A172 (cell line): ENCODE data around the gene MSH5. TPM values are rescaled to one million over a fixed set of nuclear protein-coding genes. Genes with fewer than 3 reads are reported as not detected.

Source experiments
- DNase-seq: peaks from one replicate; pipeline ENCODE4 v3.0.0-alpha.2; 2015; ENCODE audit warnings: low spot score
- total RNA-seq: library from RNA; depleted of rRNA; stranded (reverse); fragments of >200 nt; shearing (Covaris generic); gene quantifications from 2 replicates; pipeline ENCODE4 v1.2.3, GENCODE V29; 2014

MSH5 gene
- total RNA-seq, 1 experiment from 2014 or later, result 6.1 TPM

- DNase-seq, result peak; percentile 87
These were observed 9.7 kb upstream of the MSH5 start for GRCh38 chr6:31729979-31730630.

GRCh38 chr6:31730631-31731086, 9.1 kb upstream of the MSH5 start:
- no peak for DNase-seq

GRCh38 chr6:31732029-31732428, 7.8 kb upstream of the MSH5 start:
- DNase-seq, result no peak

GRCh38 chr6:31733734-31734133, 6.1 kb upstream of the MSH5 start:
- no peak for DNase-seq

- DNase-seq, result no peak
These were observed 5.5 kb upstream of the MSH5 start for GRCh38 chr6:31734247-31734820.

GRCh38 chr6:31734821-31735406, 4.9 kb upstream of the MSH5 start:
- DNase-seq, result peak; percentile 89

GRCh38 chr6:31736021-31736767, 3.6 kb upstream of the MSH5 start, which contains the start of gene CLIC1:
Gene CLIC1, minus strand, starts transcription at chr6:31736530. Its CDS starts 230 bp downstream, at chr6:31736300.
- peak; percentile 86 for DNase-seq

GRCh38 chr6:31736768-31737314, 3.0 kb upstream of the MSH5 start:
- no peak for DNase-seq

GRCh38 chr6:31737315-31737990, 2.4 kb upstream of the MSH5 start:
- peak; percentile 10 for DNase-seq

- DNase-seq, result peak; percentile 89
These were observed 1.5 kb upstream of the MSH5 start for GRCh38 chr6:31737991-31738979.

GRCh38 chr6:31740397-31741223, 805 bp downstream of the MSH5 start:
- DNase-seq, result no peak

GRCh38 chr6:31741815-31742214, 2.0 kb downstream of the MSH5 start:
- no peak for DNase-seq

GRCh38 chr6:31742894-31743293, 3.1 kb downstream of the MSH5 start:
- DNase-seq, result no peak

GRCh38 chr6:31744422-31744821, 4.6 kb downstream of the MSH5 start:
- no peak for DNase-seq

- no peak for DNase-seq
These were observed 9.7 kb downstream of the MSH5 start for GRCh38 chr6:31749301-31750036.

GRCh38 chr6:31750411-31751022, 10.7 kb downstream of the MSH5 start:
- peak; percentile 89 for DNase-seq

GRCh38 chr6:31752739-31753319, 13.0 kb downstream of the MSH5 start:
- peak; percentile 70 for DNase-seq

GRCh38 chr6:31758281-31758680, 18.5 kb downstream of the MSH5 start:
- no peak for DNase-seq
